ENCODE measurements around the gene BLTP3B.

BLTP3B gene

GRCh38 chr12:100153131-100153530 lies 10.5 kb upstream of the BLTP3B start:
- no peaks in the 10 kb centered on the region for H3F3A ChIP-seq (ENCODE audit: control insufficient read depth, insufficient read depth)
- H3K27me3 ChIP-seq (ENCODE audit: control insufficient read depth, low read length) = no peaks in the 10 kb centered on the region
- no peak overlapping the region for H3K27ac ChIP-seq (ENCODE audit: low read depth, low read length)
- no peaks in the 10 kb centered on the region for H3K9me3 ChIP-seq (ENCODE audit: control insufficient read depth, insufficient read depth, low read length)
- no peaks in the 10 kb centered on the region for H3K79me2 ChIP-seq (ENCODE audit: control insufficient read depth, low read length)
- H4K20me1 ChIP-seq (ENCODE audit: control insufficient read depth, insufficient read depth, low read depth, low read length) = no peaks in the 10 kb centered on the region
- no peak overlapping the region for H3K4me2 ChIP-seq (ENCODE audit: low read length)
- H3K36me3 ChIP-seq (ENCODE audit: control insufficient read depth, low read length) = no peaks in the 10 kb centered on the region
- H3K4me3 ChIP-seq (ENCODE audit: low read length) = no peak overlapping the region
- TF ChIP-seq CTCF (IDR thresholded peaks at IDR 0.05; ENCODE audit: low read depth, low read length, poor library complexity, severe bottlenecking) (no peak), EZH2phosphoT487 (IDR thresholded peaks at IDR 0.05; ENCODE audit: borderline replicate concordance, low read length) (no peak)
- no peaks in the 10 kb centered on the region for H3K4me1 ChIP-seq (ENCODE audit: control insufficient read depth, low read length)
- H3K9me2 ChIP-seq (replicated peaks; ENCODE audit: control insufficient read depth, low read length) = no peaks in the 10 kb centered on the region

- Histone ChIP-seq H3K4me3 (ENCODE audit: low read length) (no peak overlapping the region), H3K79me2 (ENCODE audit: control insufficient read depth, low read length) (no peaks in the 10 kb centered on the region), H3K9me3 (ENCODE audit: control insufficient read depth, insufficient read depth, low read length) (no peaks in the 10 kb centered on the region), H3K9me2 (replicated peaks; ENCODE audit: control insufficient read depth, low read length) (no peaks in the 10 kb centered on the region), H3K4me1 (ENCODE audit: control insufficient read depth, low read length) (no peaks in the 10 kb centered on the region), H3K36me3 (ENCODE audit: control insufficient read depth, low read length) (no peaks in the 10 kb centered on the region), H3F3A (ENCODE audit: control insufficient read depth, insufficient read depth) (no peaks in the 10 kb centered on the region), H4K20me1 (ENCODE audit: control insufficient read depth, insufficient read depth, low read depth, low read length) (no peaks in the 10 kb centered on the region), H3K4me2 (ENCODE audit: low read length) (no peak overlapping the region), H3K27me3 (ENCODE audit: control insufficient read depth, low read length) (no peaks in the 10 kb centered on the region), H3K27ac (ENCODE audit: low read depth, low read length) (no peak overlapping the region)
- TF ChIP-seq CTCF (IDR thresholded peaks at IDR 0.05; ENCODE audit: low read depth, low read length, poor library complexity, severe bottlenecking) = no peak
- TF ChIP-seq EZH2phosphoT487 (IDR thresholded peaks at IDR 0.05; ENCODE audit: borderline replicate concordance, low read length) = no peak
These were observed 9.1 kb upstream of the BLTP3B start for GRCh38 chr12:100151769-100152168.

- TF ChIP-seq CTCF (IDR thresholded peaks at IDR 0.05; ENCODE audit: low read depth, low read length, poor library complexity, severe bottlenecking) (no peak), EZH2phosphoT487 (IDR thresholded peaks at IDR 0.05; ENCODE audit: borderline replicate concordance, low read length) (no peak)
- Histone ChIP-seq H3K4me3 (ENCODE audit: low read length) (no peak overlapping the region), H3K4me2 (ENCODE audit: low read length) (no peak overlapping the region), H3K79me2 (ENCODE audit: control insufficient read depth, low read length) (peaks cover 13% of the 10 kb centered on the region), H3K9me3 (ENCODE audit: control insufficient read depth, insufficient read depth, low read length) (no peaks in the 10 kb centered on the region), H3K4me1 (ENCODE audit: control insufficient read depth, low read length) (peaks cover 21% of the 10 kb centered on the region), H4K20me1 (ENCODE audit: control insufficient read depth, insufficient read depth, low read depth, low read length) (no peaks in the 10 kb centered on the region), H3K36me3 (ENCODE audit: control insufficient read depth, low read length) (no peaks in the 10 kb centered on the region), H3F3A (ENCODE audit: control insufficient read depth, insufficient read depth) (no peaks in the 10 kb centered on the region), H3K27me3 (ENCODE audit: control insufficient read depth, low read length) (no peaks in the 10 kb centered on the region), H3K27ac (ENCODE audit: low read depth, low read length) (no peak overlapping the region), H3K9me2 (replicated peaks; ENCODE audit: control insufficient read depth, low read length) (no peaks in the 10 kb centered on the region)
These were observed 3.6 kb upstream of the BLTP3B start for GRCh38 chr12:100146252-100146651.

GRCh38 chr12:100145643-100146042 lies 3.0 kb upstream of the BLTP3B start:
- no peak overlapping the region for H3K4me3 ChIP-seq (ENCODE audit: low read length)
- H3K36me3 ChIP-seq (ENCODE audit: control insufficient read depth, low read length) = no peaks in the 10 kb centered on the region
- no peak overlapping the region for H3K27ac ChIP-seq (ENCODE audit: low read depth, low read length)
- no peaks in the 10 kb centered on the region for H3K9me3 ChIP-seq (ENCODE audit: control insufficient read depth, insufficient read depth, low read length)
- no peaks in the 10 kb centered on the region for H3K27me3 ChIP-seq (ENCODE audit: control insufficient read depth, low read length)
- H3K4me1 ChIP-seq (ENCODE audit: control insufficient read depth, low read length) = peaks cover 24% of the 10 kb centered on the region
- no peaks in the 10 kb centered on the region for H3K9me2 ChIP-seq (replicated peaks; ENCODE audit: control insufficient read depth, low read length)
- TF ChIP-seq CTCF (IDR thresholded peaks at IDR 0.05; ENCODE audit: low read depth, low read length, poor library complexity, severe bottlenecking) = no peak
- no peak for TF ChIP-seq EZH2phosphoT487 (IDR thresholded peaks at IDR 0.05; ENCODE audit: borderline replicate concordance, low read length)
- peaks cover 19% of the 10 kb centered on the region for H3K79me2 ChIP-seq (ENCODE audit: control insufficient read depth, low read length)
- no peaks in the 10 kb centered on the region for H4K20me1 ChIP-seq (ENCODE audit: control insufficient read depth, insufficient read depth, low read depth, low read length)
- H3F3A ChIP-seq (ENCODE audit: control insufficient read depth, insufficient read depth) = no peaks in the 10 kb centered on the region
- H3K4me2 ChIP-seq (ENCODE audit: low read length) = no peak overlapping the region
